Panc1 (cell line): ENCODE data around the gene RAC3. TPM values are rescaled to one million over a fixed set of nuclear protein-coding genes. Genes with fewer than 3 reads are reported as not detected.
A peak's percentile ranks its signal among the peaks of the same experiment; 100 is the strongest.

Source experiments
- ATAC-seq: fragments of 200-7000 bp; cut with Tn5 transposase; 2 replicates; pipeline ENCODE4 v1.9.1; 2020; ENCODE audit warnings: mild to moderate bottlenecking, moderate library complexity
- BruUV-seq: library from RNA; stranded (reverse); fragments of 400-500 nt; replicated peaks from 2 replicates; lab custom pipeline; 2021; lab: Mats Ljungman, UMichigan
- CTCF ChIA-PET: fragments of 300-600 bp; sonication (Branson Sonifier 250); formaldehyde crosslinking; loops from one replicate; lab custom pipeline; 2022; ENCODE audit warnings: antibody characterized with exemption; lab: Charles Lee
- POLR2A ChIA-PET: fragments of 300-600 bp; sonication (Branson Sonifier 250); formaldehyde crosslinking; loops from one replicate; lab custom pipeline; 2022; ENCODE audit warnings: antibody characterized with exemption; lab: Charles Lee
- DNase-seq: peaks from one replicate; pipeline ENCODE4 v3.0.0-alpha.2; 2010; ENCODE audit warnings: low read depth, low spot score
- H3K27ac ChIP-seq: 2 replicates; pipeline ENCODE4 v1.5.1; 2011; ENCODE audit warnings: mild to moderate bottlenecking, low read length, inconsistent platforms
- H3K27me3 ChIP-seq: fragments of 200-500 bp; sonication (Bioruptor generic); 2 replicates; pipeline ENCODE4 v1.6.0; 2014; ENCODE audit warnings: low read length, inconsistent platforms; ENCODE audit not compliant: control insufficient read depth, insufficient read depth
- H3K36me3 ChIP-seq: fragments of 200-500 bp; sonication (Bioruptor generic); 2 replicates; pipeline ENCODE4 v1.5.1; 2014; ENCODE audit warnings: inconsistent platforms, mild to moderate bottlenecking, low read length, moderate library complexity; ENCODE audit not compliant: control insufficient read depth, insufficient read depth
- H3K4me1 ChIP-seq: 2 replicates; pipeline ENCODE4 v1.5.1; 2011; ENCODE audit warnings: inconsistent platforms, mild to moderate bottlenecking, low read length, moderate library complexity; ENCODE audit not compliant: control insufficient read depth, insufficient read depth
- H3K4me3 ChIP-seq, 2 experiments: 2 replicates each; pipeline ENCODE4 v1.5.1; 2011 to 2012; ENCODE audit warnings: low read depth in 2 of 2, low read length in 2 of 2, mild to moderate bottlenecking in 2 of 2, inconsistent platforms in 1 of 2, moderate library complexity in 1 of 2
- H3K9me3 ChIP-seq: fragments of 200-500 bp; sonication (Bioruptor generic); 2 replicates; pipeline ENCODE4 v1.5.1; 2014; ENCODE audit warnings: low read depth, mild to moderate bottlenecking, inconsistent platforms, low read length, moderate library complexity; ENCODE audit not compliant: control insufficient read depth, insufficient read depth
- CTCF ChIP-seq: fragments of 450-650 bp; IDR thresholded peaks from 2 replicates; pipeline ENCODE4 v1.5.1; 2017; ENCODE audit warnings: mild to moderate bottlenecking
- POLR2AphosphoS5 ChIP-seq: IDR thresholded peaks from 2 replicates; pipeline ENCODE4 v1.6.1; 2012; ENCODE audit warnings: mild to moderate bottlenecking, low read depth, low read length, moderate library complexity
- REST ChIP-seq, 2 experiments: IDR thresholded peaks; 2 replicates each; pipeline ENCODE4 v1.6.1; 2011 to 2012; ENCODE audit warnings: low read depth in 2 of 2, control low read depth in 1 of 2, low read length in 1 of 2, mild to moderate bottlenecking in 1 of 2, moderate library complexity in 1 of 2; ENCODE audit not compliant: insufficient read depth in 1 of 2
- SIN3A ChIP-seq: IDR thresholded peaks from 2 replicates; pipeline ENCODE4 v1.6.1; 2012; ENCODE audit warnings: low read depth, mild to moderate bottlenecking, low read length, moderate library complexity, borderline replicate concordance; ENCODE audit not compliant: insufficient read depth
- TCF7L2 ChIP-seq: IDR thresholded peaks from 2 replicates; pipeline ENCODE4 v1.6.1; 2011; ENCODE audit warnings: mild to moderate bottlenecking, low read depth, low read length, inconsistent platforms
- in situ Hi-C: cut with HindIII; loops from 2 replicates; pipeline ENCODE4 v1.10.0; 2016; ENCODE audit warnings: low sequenced_read_pairs, low pct_unique_long_range_greater_than_20kb
- intact Hi-C: fragments of 100-400 bp; cut with micrococcal nuclease; formaldehyde crosslinking; loops from one replicate; pipeline ENCODE4 v1.10.0; 2022; ENCODE audit not compliant: unreplicated experiment
- total RNA-seq: library from RNA; stranded (reverse); gene quantifications from one replicate; pipeline ENCODE4 v1.2.1, GENCODE V29; 2021; ENCODE audit not compliant: unreplicated experiment

The RAC3 gene
- total RNA-seq, 1 experiment from 2014 or later: 39.4 TPM

- H3K4me3 ChIP-seq: no peak overlapping the region
- DNase-seq (no peak), ATAC-seq (no peak)
- no peaks in the 10 kb centered on the region for H3K27me3 ChIP-seq
- POLR2A ChIA-PET: no interaction called here
- TF ChIP-seq SIN3A (no peak), CTCF (no peak), REST (IDR thresholded peaks at IDR 0.05; ENCODE audit: insufficient read depth in 1 of 2, low read depth in 2 of 2, low read length in 1 of 2) (no peak), TCF7L2 (no peak), POLR2AphosphoS5 (no peak)
- peaks cover 25% of the 10 kb centered on the region for H3K4me1 ChIP-seq
- CTCF ChIA-PET: interaction anchor here (0.6 kb wide), 1 partner anchor 148 kb away, joined by 5 read pairs; no protein-coding TSS in a partner anchor
- BruUV-seq: no TSS peak
- H3K36me3 ChIP-seq: no peaks in the 10 kb centered on the region; the same call in none of the 2 replicates
- no peaks in the 10 kb centered on the region for H3K9me3 ChIP-seq
- H3K27ac ChIP-seq: peak overlapping the region; percentile 41; the same call in 1 of the 2 replicates
- intact Hi-C loops (no loop called here), in situ Hi-C loops (no loop called here)
These were observed 47.0 kb downstream of the RAC3 start for GRCh38 chr17:82078433-82078832.

GRCh38 chr17:82079001-82079677 lies 47.7 kb downstream of the RAC3 start:
- POLR2A ChIA-PET: no interaction called here
- intact Hi-C loops: no loop called here
- Histone ChIP-seq H3K4me3 (no peak overlapping the region), H3K9me3 (no peaks in the 10 kb centered on the region), H3K36me3 (peaks cover 3% of the 10 kb centered on the region), H3K27me3 (no peaks in the 10 kb centered on the region), H3K4me1 (peaks cover 25% of the 10 kb centered on the region), H3K27ac (no peak overlapping the region)
- no peak for TF ChIP-seq TCF7L2
- TF ChIP-seq POLR2AphosphoS5: peak; percentile 28; the same call in 1 of the 2 replicates
- TF ChIP-seq REST (IDR thresholded peaks at IDR 0.05; ENCODE audit: insufficient read depth in 1 of 2, low read depth in 2 of 2, low read length in 1 of 2): no peak
- TF ChIP-seq SIN3A: no peak
- no peak for TF ChIP-seq CTCF
- DNase-seq: no peak
- ATAC-seq: no peak
- in situ Hi-C loops: no loop called here
- CTCF ChIA-PET: interaction anchor here (0.6 kb wide), 1 partner anchor 149 kb away, joined by 5 read pairs; no protein-coding TSS in a partner anchor
- no TSS peak for BruUV-seq
